RCC 7860 (cell line): ENCODE data around the gene GSK3A.

Source experiments
- DNase-seq: peaks from one replicate; pipeline ENCODE4 v3.0.0-alpha.2; 2015; ENCODE audit warnings: low spot score
- FAIRE-seq: peaks from 2 replicates; lab custom pipeline; 2012; peaks lifted over from hg19 to GRCh38; lab: Jason Lieb, UNC

GSK3A gene

GRCh38 chr19:42242512-42243409, at the start of gene GSK3A:
GSK3A (minus strand) TSS chr19:42242602; CDS start chr19:42242465, 137 bp downstream.
- FAIRE-seq = peak; percentile 86
- DNase-seq = peak; percentile 94

- FAIRE-seq (no peak), DNase-seq (no peak)
Observed at GRCh38 chr19:42291435-42291810, 49.0 kb upstream of the GSK3A start.

GRCh38 chr19:42290523-42291434, 48.4 kb upstream of the GSK3A start:
- no peak for DNase-seq
- FAIRE-seq = no peak

GRCh38 chr19:42290136-42290522, 47.7 kb upstream of the GSK3A start:
- DNase-seq (no peak), FAIRE-seq (no peak)

- no peak for DNase-seq
- no peak for FAIRE-seq
Observed at GRCh38 chr19:42289556-42290041, 47.2 kb upstream of the GSK3A start.

- FAIRE-seq = no peak
- no peak for DNase-seq
Observed at GRCh38 chr19:42288881-42289555, 46.6 kb upstream of the GSK3A start.

GRCh38 chr19:42288387-42288786, 46.0 kb upstream of the GSK3A start:
- FAIRE-seq = no peak

GRCh38 chr19:42287827-42288107, 45.4 kb upstream of the GSK3A start:
- DNase-seq (no peak), FAIRE-seq (no peak)

More at GRCh38 chr19:42288387-42288786, 46.0 kb upstream of the GSK3A start:
- DNase-seq = no peak

- DNase-seq = no peak
- no peak for FAIRE-seq
Observed at GRCh38 chr19:42287017-42287826, 44.8 kb upstream of the GSK3A start.

- no peak for DNase-seq
Observed at GRCh38 chr19:42286349-42287016, 44.1 kb upstream of the GSK3A start.

GRCh38 chr19:42285988-42286348, 43.6 kb upstream of the GSK3A start:
- DNase-seq (no peak), FAIRE-seq (no peak)

More at GRCh38 chr19:42286349-42287016, 44.1 kb upstream of the GSK3A start:
- no peak for FAIRE-seq

GRCh38 chr19:42285541-42285941, 43.1 kb upstream of the GSK3A start:
- DNase-seq (no peak), FAIRE-seq (no peak)

GRCh38 chr19:42284591-42285341, 42.4 kb upstream of the GSK3A start:
- FAIRE-seq (no peak), DNase-seq (no peak)

GRCh38 chr19:42284066-42284501, 41.7 kb upstream of the GSK3A start:
- FAIRE-seq (no peak), DNase-seq (peak; percentile 51)

- FAIRE-seq (no peak), DNase-seq (peak; percentile 75)
Observed at GRCh38 chr19:42283188-42284065, 41.0 kb upstream of the GSK3A start.

GRCh38 chr19:42282819-42283187, 40.4 kb upstream of the GSK3A start:
- DNase-seq (no peak), FAIRE-seq (no peak)

GRCh38 chr19:42281827-42282762, 39.7 kb upstream of the GSK3A start:
- DNase-seq (peak; percentile 30), FAIRE-seq (no peak)
